Kidney (tissue), 14 donors: ENCODE results near the gene ABCA12. TPM values are rescaled to one million over a fixed set of nuclear protein-coding genes. Genes with fewer than 3 reads are reported as not detected.
A peak's percentile ranks its signal among the peaks of the same experiment; 100 is the strongest.

ENCODE experiments used
- DNase-seq, 5 donors: peaks; one replicate each; pipeline ENCODE4 v3.0.0-alpha.2; 2013 to 2020
- FAIRE-seq: peaks from 2 replicates; lab custom pipeline; 2012; peaks lifted over from hg19 to GRCh38; lab: Jason Lieb, UNC
- H3K27ac ChIP-seq, 2 donors: one replicate each; pipeline ENCODE4 v1.7.0; 2013; ENCODE audit warnings: low read depth in 2 of 2, low read length in 2 of 2, inconsistent platforms in 1 of 2
- H3K27me3 ChIP-seq: one replicate; pipeline ENCODE4 v1.7.1; 2013; ENCODE audit warnings: low read length, inconsistent platforms; ENCODE audit not compliant: control insufficient read depth, insufficient read depth
- H3K36me3 ChIP-seq, 3 donors: one replicate each; pipeline versions ENCODE4 v1.7.0 to v1.7.1; 2013; ENCODE audit warnings: low read length in 3 of 3, control low read depth in 1 of 3, inconsistent platforms in 1 of 3; ENCODE audit not compliant: insufficient read depth in 3 of 3, control insufficient read depth in 2 of 3
- H3K4me1 ChIP-seq, 3 donors: one replicate each; pipeline versions ENCODE4 v1.7.0 to v1.7.1; 2013; ENCODE audit warnings: low read length in 3 of 3, inconsistent platforms in 1 of 3, low read depth in 1 of 3; ENCODE audit not compliant: control insufficient read depth in 2 of 3, insufficient read depth in 2 of 3
- H3K4me3 ChIP-seq, 3 donors: one replicate each; pipeline versions ENCODE4 v1.7.0 to v1.8.1; 2013; ENCODE audit warnings: low read length in 3 of 3, control low read depth in 1 of 3, inconsistent platforms in 1 of 3
- H3K9ac ChIP-seq, 3 donors: one replicate each; pipeline versions ENCODE4 v1.7.0 to v1.7.1; 2013; ENCODE audit warnings: low read length in 3 of 3, control low read depth in 1 of 3, inconsistent platforms in 1 of 3
- H3K9me3 ChIP-seq, 3 donors: one replicate each; pipeline versions ENCODE4 v1.7.0 to v1.7.1; 2013; ENCODE audit warnings: low read length in 3 of 3, control low read depth in 1 of 3, inconsistent platforms in 1 of 3; ENCODE audit not compliant: control insufficient read depth in 2 of 3, insufficient read depth in 1 of 3
- intact Hi-C: fragments of 100-400 bp; cut with DNase I; formaldehyde crosslinking; loops from one replicate; pipeline ENCODE4 v1.11.1; 2022
- polyA plus RNA-seq: library from polyadenylated mRNA; stranded (reverse); fragments of 350-450 nt; fragmentation: Illumina TruSeq; extraction: RNeasy Lipid Tissue Mini Kit (QIAGEN cat#74804); gene quantifications from one replicate; pipeline ENCODE4 v1.2.3, GENCODE V29; 2014; ENCODE audit warnings: low read depth, low replicate concordance; ENCODE audit not compliant: insufficient read depth
- total RNA-seq: library from RNA; stranded (reverse); fragmentation: NEBNext Ultra II Directional; extraction: Animal tissue kit (Norgen Biotek cat#: 25700); gene quantifications from one replicate; pipeline ENCODE4 v1.2.1, GENCODE V29; 2021
- TF ChIP-seq, protein P1 (sequence below): IDR thresholded peaks from 3 replicates; pipeline ENCODE4 v1.5.1; 2012; ENCODE audit warnings: mild to moderate bottlenecking, moderate library complexity, borderline replicate concordance; ENCODE audit not compliant: insufficient read depth; ENCODE audit errors: extremely low read depth
- donor health status: control.
- donor health status: control.
- donor health status: control.
- donor health status: control.
- donor health status: control.
- donor health status: DM: yes; HTN: yes; CAD: no.
- donor health status: Normal renal cell carcinoma (clear cell type).

ABCA12 gene
- total and polyA plus RNA-seq, 2 donors from 2014 or later, result 0.37 to 3.0 TPM

DNA sequence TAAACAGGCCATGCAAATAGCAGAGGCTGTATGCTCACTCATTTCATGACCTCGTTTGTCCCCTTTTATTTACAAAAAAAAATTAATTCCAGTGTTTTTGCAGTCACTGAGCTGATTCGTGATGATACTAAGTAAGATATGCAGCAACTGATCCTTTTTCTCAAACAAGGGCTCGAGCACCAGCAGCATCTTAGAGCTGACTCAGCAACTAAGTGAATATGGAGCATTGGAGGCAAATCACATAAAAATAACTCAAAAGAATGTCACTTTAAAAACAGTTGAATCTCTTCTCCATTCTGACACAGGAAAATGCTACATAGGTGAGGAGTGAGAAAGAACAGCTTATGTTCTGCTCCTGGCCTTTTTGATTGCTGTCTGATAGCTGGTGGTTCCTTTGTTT, 152.8 kb downstream of the ABCA12 start:
- H3K4me3 ChIP-seq, result no peak overlapping the region
- FAIRE-seq (no peak), DNase-seq (no peak)
- H3K36me3 ChIP-seq, result no peaks in the 10 kb centered on the region
- no peak overlapping the region for H3K27ac ChIP-seq
- H3K27me3 ChIP-seq, result no peaks in the 10 kb centered on the region
- TF ChIP-seq, protein P1, sequence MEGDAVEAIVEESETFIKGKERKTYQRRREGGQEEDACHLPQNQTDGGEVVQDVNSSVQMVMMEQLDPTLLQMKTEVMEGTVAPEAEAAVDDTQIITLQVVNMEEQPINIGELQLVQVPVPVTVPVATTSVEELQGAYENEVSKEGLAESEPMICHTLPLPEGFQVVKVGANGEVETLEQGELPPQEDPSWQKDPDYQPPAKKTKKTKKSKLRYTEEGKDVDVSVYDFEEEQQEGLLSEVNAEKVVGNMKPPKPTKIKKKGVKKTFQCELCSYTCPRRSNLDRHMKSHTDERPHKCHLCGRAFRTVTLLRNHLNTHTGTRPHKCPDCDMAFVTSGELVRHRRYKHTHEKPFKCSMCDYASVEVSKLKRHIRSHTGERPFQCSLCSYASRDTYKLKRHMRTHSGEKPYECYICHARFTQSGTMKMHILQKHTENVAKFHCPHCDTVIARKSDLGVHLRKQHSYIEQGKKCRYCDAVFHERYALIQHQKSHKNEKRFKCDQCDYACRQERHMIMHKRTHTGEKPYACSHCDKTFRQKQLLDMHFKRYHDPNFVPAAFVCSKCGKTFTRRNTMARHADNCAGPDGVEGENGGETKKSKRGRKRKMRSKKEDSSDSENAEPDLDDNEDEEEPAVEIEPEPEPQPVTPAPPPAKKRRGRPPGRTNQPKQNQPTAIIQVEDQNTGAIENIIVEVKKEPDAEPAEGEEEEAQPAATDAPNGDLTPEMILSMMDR, result no peak
- no peaks in the 10 kb centered on the region for H3K4me1 ChIP-seq
- H3K9ac ChIP-seq, result no peak overlapping the region
- no peaks in the 10 kb centered on the region for H3K9me3 ChIP-seq
- intact Hi-C loops, result no loop called here

- Histone ChIP-seq H3K9ac (no peak overlapping the region), H3K27ac (no peak overlapping the region), H3K36me3 (no peaks in the 10 kb centered on the region), H3K4me3 (no peak overlapping the region), H3K27me3 (no peaks in the 10 kb centered on the region), H3K4me1 (no peaks in the 10 kb centered on the region), H3K9me3 (no peaks in the 10 kb centered on the region)
- FAIRE-seq (no peak), DNase-seq (no peak)
- TF ChIP-seq, protein P1, result no peak
- intact Hi-C loops, result no loop called here
These were observed 172.0 kb downstream of the ABCA12 start for GRCh38 chr2:214966420-214966819.

GRCh38 chr2:214960677-214961076, 177.7 kb downstream of the ABCA12 start:
- FAIRE-seq, result no peak
- H3K36me3 ChIP-seq, result no peaks in the 10 kb centered on the region
- H3K4me1 ChIP-seq, result no peaks in the 10 kb centered on the region
- H3K27me3 ChIP-seq, result no peaks in the 10 kb centered on the region
- TF ChIP-seq, protein P1, result no peak
- H3K4me3 ChIP-seq, result no peak overlapping the region
- no peaks in the 10 kb centered on the region for H3K9me3 ChIP-seq
- peak in 1 of 5 donors; percentile 9 for DNase-seq
- intact Hi-C loops, result no loop called here
- H3K27ac ChIP-seq, result no peak overlapping the region
- no peak overlapping the region for H3K9ac ChIP-seq

DNA sequence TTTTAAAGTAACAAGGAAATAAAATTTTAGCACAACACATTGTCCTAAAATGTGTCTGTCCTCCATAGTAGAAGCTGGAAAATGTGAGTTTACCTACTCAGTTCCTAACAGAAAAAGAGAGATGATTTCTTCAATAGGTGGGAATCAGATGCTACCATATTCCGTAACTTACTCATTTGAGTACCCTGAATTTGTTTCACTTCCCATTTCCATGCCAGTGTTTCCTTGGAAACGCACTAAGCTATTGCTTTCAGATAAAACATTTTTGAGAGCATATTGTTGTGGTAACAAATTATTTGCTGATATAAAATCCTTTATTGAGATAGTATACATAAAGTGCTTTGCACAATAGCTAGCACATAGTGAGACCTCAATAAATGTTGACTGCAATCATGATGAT, 191.5 kb downstream of the ABCA12 start:
- H3K9me3 ChIP-seq, result no peaks in the 10 kb centered on the region
- H3K36me3 ChIP-seq, result no peaks in the 10 kb centered on the region
- H3K27me3 ChIP-seq, result no peaks in the 10 kb centered on the region
- DNase-seq (no peak), FAIRE-seq (no peak)
- H3K4me3 ChIP-seq, result no peak overlapping the region
- no peak overlapping the region for H3K9ac ChIP-seq
- H3K4me1 ChIP-seq, result no peaks in the 10 kb centered on the region
- TF ChIP-seq, protein P1, result no peak
- H3K27ac ChIP-seq, result no peak overlapping the region
- intact Hi-C loops, result no loop called here
